WTC11 (cell line): ENCODE results near the gene MIER1.

Experiments
- ATF3 ChIP-seq: sonication (generic); formaldehyde crosslinking; conservative IDR thresholded peaks from 2 replicates; pipeline ENCODE4 v1.8.1; 2022; ENCODE audit warnings: mild to moderate bottlenecking, missing genetic modification reagents
- CTCF ChIP-seq: fragments of 200-600 bp; IDR thresholded peaks from 2 replicates; pipeline ENCODE4 v1.8.0; 2022; ENCODE audit warnings: antibody characterized with exemption
- SP1 ChIP-seq: sonication (generic); formaldehyde crosslinking; conservative IDR thresholded peaks from 2 replicates; pipeline ENCODE4 v1.8.1; 2022; ENCODE audit warnings: missing genetic modification reagents
- ZNF263 ChIP-seq: sonication (generic); formaldehyde crosslinking; IDR thresholded peaks from 2 replicates; pipeline ENCODE4 v1.8.1; 2022; ENCODE audit warnings: low read depth, mild to moderate bottlenecking, moderate library complexity, missing genetic modification reagents

GRCh38 chr1:66925558-66925910, 744 bp downstream of the MIER1 start:
- TF ChIP-seq SP1 (CRISPR knock-in tag) (no peak), CTCF (no peak), ZNF263 (CRISPR knock-in tag) (no peak), ATF3 (CRISPR knock-in tag) (no peak)
